Lung (tissue), 12 donors: ENCODE data around the gene IGFBP3. TPM values are rescaled to one million over a fixed set of nuclear protein-coding genes. Genes with fewer than 3 reads are reported as not detected.

Experiments used
- ATAC-seq: fragments of 200-7000 bp; cut with Tn5 transposase; one replicate; pipeline ENCODE4 v1.9.1; 2020; ENCODE audit warnings: moderate number of reproducible peaks; ENCODE audit not compliant: insufficient read depth, low FRiP score
- DNase-seq, 3 donors: peaks; one replicate each; pipeline ENCODE4 v3.0.0-alpha.2; 2013 to 2017
- H3K27ac ChIP-seq, 2 donors: one replicate each; pipeline ENCODE4 v1.5.1; 2013; ENCODE audit warnings: mild to moderate bottlenecking in 2 of 2, moderate library complexity in 2 of 2, control low read depth in 1 of 2, inconsistent platforms in 1 of 2, low read depth in 1 of 2, low read length in 1 of 2
- H3K27me3 ChIP-seq, 3 donors: one replicate each; pipeline ENCODE4 v1.5.1; 2013; ENCODE audit warnings: low read length in 2 of 3; ENCODE audit not compliant: control insufficient read depth in 3 of 3, insufficient read depth in 3 of 3
- H3K36me3 ChIP-seq, 4 donors: one replicate each; pipeline ENCODE4 v1.5.1; 2013; ENCODE audit warnings: low read length in 4 of 4, mild to moderate bottlenecking in 1 of 4, moderate library complexity in 1 of 4; ENCODE audit not compliant: control insufficient read depth in 4 of 4, insufficient read depth in 4 of 4
- H3K4me1 ChIP-seq, 5 donors: one replicate each; pipeline ENCODE4 v1.5.1; 2013; ENCODE audit warnings: low read length in 5 of 5, mild to moderate bottlenecking in 2 of 5, moderate library complexity in 1 of 5; ENCODE audit not compliant: control insufficient read depth in 5 of 5, insufficient read depth in 5 of 5
- H3K4me3 ChIP-seq: one replicate; pipeline ENCODE4 v1.5.1; 2013; ENCODE audit warnings: mild to moderate bottlenecking, control low read depth, moderate library complexity
- H3K9ac ChIP-seq, 2 donors: one replicate each; pipeline ENCODE4 v1.5.1; 2013; ENCODE audit warnings: low read length in 2 of 2, control low read depth in 1 of 2; ENCODE audit not compliant: insufficient read depth in 1 of 2
- H3K9me3 ChIP-seq, 4 donors: one replicate each; pipeline ENCODE4 v1.5.1; 2013; ENCODE audit warnings: low read length in 3 of 4, mild to moderate bottlenecking in 1 of 4, moderate library complexity in 1 of 4; ENCODE audit not compliant: control insufficient read depth in 4 of 4, insufficient read depth in 3 of 4
- WGBS, 2 donors: extraction: QIAGEN DNeasy Blood & Tissue Kit; methylation state at CpG; one replicate each; pipeline ENCODE4 v1.1.7; 2013; 5-methylcytosine and 5-hydroxymethylcytosine counted together
- polyA plus RNA-seq, 2 donors: library from polyadenylated mRNA; stranded (reverse); fragments of 200-250 nt; gene quantifications; one replicate each; pipeline ENCODE4 v1.2.1, GENCODE V29; 2013
- total RNA-seq, 2 donors: library from RNA; depleted of rRNA in 1 of 2; stranded (reverse); fragments of >200 nt in 1 of 2; gene quantifications; one replicate each; pipeline ENCODE4 v1.2.1, GENCODE V29; 2014 to 2021
- TF ChIP-seq, protein P1 (sequence below): IDR thresholded peaks from 2 replicates; pipeline ENCODE4 v1.5.1; 2012; ENCODE audit warnings: mild to moderate bottlenecking; ENCODE audit errors: control extremely low read depth, extremely low read depth
- donor health status: control.
- donor health status: control.
- donor health status: Bipolar disorder and iron deficiency.
- donor health status: healthy.
- donor health status: DM: yes; HTN: yes; CAD: no.

Gene IGFBP3
- total and polyA plus RNA-seq, 4 donors = 29.2 to 76.5 (median 58.4) TPM

DNA sequence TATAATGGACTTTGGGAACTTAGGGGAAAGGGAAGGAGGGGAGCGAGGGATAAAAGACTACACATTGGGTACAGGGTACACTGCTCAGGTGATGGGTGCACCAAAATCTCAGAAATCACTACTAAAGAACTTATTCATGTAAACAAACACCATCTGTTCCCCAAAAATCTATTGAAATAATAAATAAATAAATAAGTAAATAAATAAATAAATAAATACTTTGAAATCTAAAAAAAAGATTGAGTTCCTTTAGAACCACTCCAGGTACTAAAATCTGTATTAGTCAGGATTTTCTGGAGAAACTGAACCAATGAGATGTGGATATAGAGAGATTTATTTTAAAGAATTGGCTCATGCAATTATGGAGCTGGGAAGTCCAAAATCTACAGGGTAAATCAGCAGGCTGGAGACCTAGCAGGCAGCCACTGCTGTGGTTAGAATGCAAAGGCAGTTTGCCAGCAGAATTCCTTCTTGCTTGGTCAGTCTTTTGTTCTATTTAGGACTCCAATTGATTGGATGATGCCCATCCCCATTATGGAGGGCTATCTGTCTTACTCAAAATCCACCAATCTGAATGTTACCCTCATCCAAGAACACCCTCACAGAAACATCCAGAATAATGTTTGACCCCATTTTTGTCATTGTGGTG is 23.9 kb downstream of the IGFBP3 start:
- no peaks in the 10 kb centered on the region for H3K27me3 ChIP-seq
- H3K4me1 ChIP-seq = peaks cover 0 to 4% (median 0%) of the 10 kb centered on the region in 5 donors
- WGBS, 2 donors = 100% methylated on average over 1 of the region's 1 CpG
- no peak for ATAC-seq
- H3K27ac ChIP-seq = no peak overlapping the region
- H3K9me3 ChIP-seq = peaks cover 0 to 2% (median 0%) of the 10 kb centered on the region in 4 donors
- TF ChIP-seq, protein P1, sequence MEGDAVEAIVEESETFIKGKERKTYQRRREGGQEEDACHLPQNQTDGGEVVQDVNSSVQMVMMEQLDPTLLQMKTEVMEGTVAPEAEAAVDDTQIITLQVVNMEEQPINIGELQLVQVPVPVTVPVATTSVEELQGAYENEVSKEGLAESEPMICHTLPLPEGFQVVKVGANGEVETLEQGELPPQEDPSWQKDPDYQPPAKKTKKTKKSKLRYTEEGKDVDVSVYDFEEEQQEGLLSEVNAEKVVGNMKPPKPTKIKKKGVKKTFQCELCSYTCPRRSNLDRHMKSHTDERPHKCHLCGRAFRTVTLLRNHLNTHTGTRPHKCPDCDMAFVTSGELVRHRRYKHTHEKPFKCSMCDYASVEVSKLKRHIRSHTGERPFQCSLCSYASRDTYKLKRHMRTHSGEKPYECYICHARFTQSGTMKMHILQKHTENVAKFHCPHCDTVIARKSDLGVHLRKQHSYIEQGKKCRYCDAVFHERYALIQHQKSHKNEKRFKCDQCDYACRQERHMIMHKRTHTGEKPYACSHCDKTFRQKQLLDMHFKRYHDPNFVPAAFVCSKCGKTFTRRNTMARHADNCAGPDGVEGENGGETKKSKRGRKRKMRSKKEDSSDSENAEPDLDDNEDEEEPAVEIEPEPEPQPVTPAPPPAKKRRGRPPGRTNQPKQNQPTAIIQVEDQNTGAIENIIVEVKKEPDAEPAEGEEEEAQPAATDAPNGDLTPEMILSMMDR = no peak
- no peak overlapping the region for H3K9ac ChIP-seq
- no peak for DNase-seq
- H3K36me3 ChIP-seq = no peaks in the 10 kb centered on the region
- H3K4me3 ChIP-seq = no peak overlapping the region

DNA sequence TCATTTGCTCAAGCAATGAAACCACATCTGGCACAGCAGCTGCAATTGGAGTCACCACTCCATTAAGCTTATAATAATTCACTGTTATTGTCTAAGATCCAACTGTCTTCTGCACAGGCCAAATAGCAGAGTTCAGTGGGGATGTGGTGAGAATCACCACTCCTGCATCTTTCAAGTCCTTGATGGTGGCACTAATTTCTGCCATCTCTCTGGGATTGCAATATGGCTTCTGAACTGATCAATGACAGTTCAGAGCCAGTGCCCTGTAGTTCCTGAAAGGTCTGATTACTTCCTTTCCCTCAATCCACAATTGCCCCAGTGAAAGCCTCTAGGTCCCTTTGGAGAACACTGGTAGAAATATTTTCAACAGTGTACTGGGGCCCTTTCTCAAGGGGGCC is 26.4 kb downstream of the IGFBP3 start:
- DNase-seq = no peak
- H3K9me3 ChIP-seq = no peaks in the 10 kb centered on the region
- peaks cover 0 to 5% (median 4%) of the 10 kb centered on the region in 3 donors for H3K27me3 ChIP-seq
- H3K9ac ChIP-seq = no peak overlapping the region
- TF ChIP-seq, protein P1 = no peak
- H3K4me1 ChIP-seq = peaks cover 0 to 4% (median 0%) of the 10 kb centered on the region in 5 donors
- no peaks in the 10 kb centered on the region for H3K36me3 ChIP-seq
- no peak overlapping the region for H3K27ac ChIP-seq
- H3K4me3 ChIP-seq = no peak overlapping the region
- ATAC-seq = no peak

DNA sequence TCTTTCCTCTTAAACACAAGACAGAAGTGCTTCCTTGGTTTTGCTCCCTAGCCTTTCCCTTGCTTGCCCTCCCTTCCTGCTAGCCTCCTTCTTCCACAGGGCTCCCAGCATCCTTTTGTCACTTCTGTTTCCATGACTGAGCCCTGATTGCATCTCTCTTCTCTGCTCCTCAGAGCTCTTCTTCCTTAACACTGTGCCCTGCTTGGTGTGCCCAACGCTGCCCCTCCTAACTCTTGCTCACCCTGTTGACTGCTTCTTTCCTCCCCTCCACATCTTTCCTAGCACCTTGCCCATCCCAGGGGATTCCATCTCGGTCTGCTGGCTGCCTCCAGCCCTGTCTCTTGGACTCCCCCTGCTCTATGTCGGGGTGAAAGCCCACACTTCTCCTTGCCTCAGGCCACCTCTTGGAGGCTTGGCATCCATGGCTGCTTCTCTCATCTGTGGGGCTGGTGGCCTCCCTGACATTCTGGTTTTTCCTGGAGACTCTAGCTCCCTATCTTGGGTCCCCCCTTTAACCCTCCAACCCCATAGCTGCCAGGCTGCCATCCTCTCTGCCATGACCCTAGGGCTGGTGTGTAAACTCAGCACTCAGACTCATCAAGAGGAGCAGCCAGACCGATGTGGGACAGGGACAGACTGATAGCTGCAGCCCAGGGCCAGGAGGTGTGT is 26.9 kb downstream of the IGFBP3 start:
- Histone ChIP-seq H3K9me3 (no peaks in the 10 kb centered on the region), H3K36me3 (no peaks in the 10 kb centered on the region), H3K27ac (no peak overlapping the region), H3K9ac (no peak overlapping the region), H3K27me3 (peaks cover 0 to 10% (median 4%) of the 10 kb centered on the region in 3 donors), H3K4me3 (no peak overlapping the region), H3K4me1 (peaks cover 0 to 4% (median 0%) of the 10 kb centered on the region in 5 donors)
- TF ChIP-seq, protein P1 = no peak
- WGBS, 2 donors = 79 to 86% methylated on average over 4 of the region's 4 CpGs
- ATAC-seq (no peak), DNase-seq (no peak)
